ENCODE results near the gene RUNX3.

- TF ChIP-seq, protein P1, sequence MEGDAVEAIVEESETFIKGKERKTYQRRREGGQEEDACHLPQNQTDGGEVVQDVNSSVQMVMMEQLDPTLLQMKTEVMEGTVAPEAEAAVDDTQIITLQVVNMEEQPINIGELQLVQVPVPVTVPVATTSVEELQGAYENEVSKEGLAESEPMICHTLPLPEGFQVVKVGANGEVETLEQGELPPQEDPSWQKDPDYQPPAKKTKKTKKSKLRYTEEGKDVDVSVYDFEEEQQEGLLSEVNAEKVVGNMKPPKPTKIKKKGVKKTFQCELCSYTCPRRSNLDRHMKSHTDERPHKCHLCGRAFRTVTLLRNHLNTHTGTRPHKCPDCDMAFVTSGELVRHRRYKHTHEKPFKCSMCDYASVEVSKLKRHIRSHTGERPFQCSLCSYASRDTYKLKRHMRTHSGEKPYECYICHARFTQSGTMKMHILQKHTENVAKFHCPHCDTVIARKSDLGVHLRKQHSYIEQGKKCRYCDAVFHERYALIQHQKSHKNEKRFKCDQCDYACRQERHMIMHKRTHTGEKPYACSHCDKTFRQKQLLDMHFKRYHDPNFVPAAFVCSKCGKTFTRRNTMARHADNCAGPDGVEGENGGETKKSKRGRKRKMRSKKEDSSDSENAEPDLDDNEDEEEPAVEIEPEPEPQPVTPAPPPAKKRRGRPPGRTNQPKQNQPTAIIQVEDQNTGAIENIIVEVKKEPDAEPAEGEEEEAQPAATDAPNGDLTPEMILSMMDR (IDR thresholded peaks at IDR 0.05; ENCODE audit: extremely low read depth in 1 of 2, insufficient read depth in 1 of 2, low read depth in 1 of 2, low read length in 2 of 2): no peak
- TF ChIP-seq POLR2A (IDR thresholded peaks at IDR 0.05; ENCODE audit: low read depth, low read length): no peak
- no peak for TF ChIP-seq POLR2AphosphoS5 (IDR thresholded peaks at IDR 0.05; ENCODE audit: insufficient read depth, low read depth, low read length)
These were observed 34.0 kb upstream of the RUNX3 start for GRCh38 chr1:24963943-24964693.
